IMR-90 (cell line): Measurements from ENCODE around the gene AGAP1. TPM values are rescaled to one million over a fixed set of nuclear protein-coding genes. Genes with fewer than 3 reads are reported as not detected.

ENCODE experiments used
- CHD1 ChIP-seq: IDR thresholded peaks from 2 replicates; pipeline ENCODE4 v1.6.1; 2012; ENCODE audit warnings: low read depth, low read length, improper control_type of control experiment
- POLR2A ChIP-seq: IDR thresholded peaks from 2 replicates; pipeline ENCODE4 v1.6.1; 2012; ENCODE audit warnings: mild to moderate bottlenecking, low read depth, low read length
- RFX5 ChIP-seq: IDR thresholded peaks from 2 replicates; pipeline ENCODE4 v1.8.0; 2012; ENCODE audit warnings: low read depth, mild to moderate bottlenecking, low read length, moderate library complexity
- polyA plus RNA-seq, 3 experiments: library from polyadenylated mRNA; depleted of rRNA; stranded (reverse); fragments of >200 nt; gene quantifications; 2 replicates each; pipeline ENCODE4 v1.2.3, GENCODE V29; 2012; ENCODE audit warnings: low replicate concordance in 1 of 3
- total RNA-seq: library from RNA; depleted of rRNA; stranded (reverse); fragments of >200 nt; gene quantifications from 2 replicates; pipeline ENCODE4 v1.2.3, GENCODE V29; 2012

AGAP1 gene
- total and polyA plus RNA-seq, 2 of the 4 experiments (the other 2 are of a cell fraction) = 15.1 to 16.4 TPM

- TF ChIP-seq RFX5 (no peak), CHD1 (no peak), POLR2A (no peak)
These were observed 671.3 kb downstream of the AGAP1 start (continued) for GRCh38 chr2:236164925-236165841.
